Mucosa of stomach (tissue), 1 donor: ENCODE measurements around the gene LANCL3.

ENCODE experiments used
- H3K27me3 ChIP-seq: one replicate; pipeline ENCODE4 v1.7.0; 2013; ENCODE audit warnings: mild to moderate bottlenecking, low read length; ENCODE audit not compliant: control insufficient read depth, insufficient read depth
- H3K36me3 ChIP-seq: one replicate; pipeline ENCODE4 v1.7.0; 2013; ENCODE audit warnings: low read length; ENCODE audit not compliant: control insufficient read depth, insufficient read depth
- H3K4me1 ChIP-seq: one replicate; pipeline ENCODE4 v1.7.0; 2013; ENCODE audit warnings: mild to moderate bottlenecking, low read length; ENCODE audit not compliant: control insufficient read depth, insufficient read depth
- H3K4me3 ChIP-seq: one replicate; pipeline ENCODE4 v1.7.0; 2013; ENCODE audit warnings: low read length
- H3K9ac ChIP-seq: one replicate; pipeline ENCODE4 v1.7.0; 2013; ENCODE audit warnings: mild to moderate bottlenecking, low read length, moderate library complexity
- H3K9me3 ChIP-seq: one replicate; pipeline ENCODE4 v1.7.0; 2013; ENCODE audit warnings: mild to moderate bottlenecking, low read length, moderate library complexity; ENCODE audit not compliant: control insufficient read depth
- donor health status: Pancreatic carcinoma.

LANCL3 gene

GRCh38 chrX:37686369-37686995 lies 115.0 kb downstream of the LANCL3 start:
- no peaks in the 10 kb centered on the region for H3K36me3 ChIP-seq
- peak overlapping the region; percentile 66 for H3K9ac ChIP-seq
- peaks cover 5% of the 10 kb centered on the region for H3K4me1 ChIP-seq
- peak overlapping the region; percentile 60 for H3K4me3 ChIP-seq
- H3K27me3 ChIP-seq = no peaks in the 10 kb centered on the region
- no peaks in the 10 kb centered on the region for H3K9me3 ChIP-seq

- peaks cover 5% of the 10 kb centered on the region for H3K4me1 ChIP-seq
- H3K36me3 ChIP-seq = no peaks in the 10 kb centered on the region
- no peak overlapping the region for H3K9ac ChIP-seq
- H3K4me3 ChIP-seq = peak overlapping the region; percentile 2
- no peaks in the 10 kb centered on the region for H3K27me3 ChIP-seq
- H3K9me3 ChIP-seq = no peaks in the 10 kb centered on the region
Measured at GRCh38 chrX:37686996-37687395, 115.5 kb downstream of the LANCL3 start.

GRCh38 chrX:37690119-37690518 lies 118.7 kb downstream of the LANCL3 start:
- Histone ChIP-seq H3K9me3 (no peaks in the 10 kb centered on the region), H3K4me3 (no peak overlapping the region), H3K9ac (no peak overlapping the region), H3K36me3 (no peaks in the 10 kb centered on the region), H3K4me1 (no peaks in the 10 kb centered on the region), H3K27me3 (no peaks in the 10 kb centered on the region)

GRCh38 chrX:37692918-37693317 lies 121.5 kb downstream of the LANCL3 start:
- no peaks in the 10 kb centered on the region for H3K36me3 ChIP-seq
- no peaks in the 10 kb centered on the region for H3K9me3 ChIP-seq
- no peaks in the 10 kb centered on the region for H3K27me3 ChIP-seq
- H3K4me3 ChIP-seq = no peak overlapping the region
- H3K4me1 ChIP-seq = no peaks in the 10 kb centered on the region
- H3K9ac ChIP-seq = no peak overlapping the region

GRCh38 chrX:37697169-37697760 lies 125.8 kb downstream of the LANCL3 start:
- no peak overlapping the region for H3K9ac ChIP-seq
- H3K4me3 ChIP-seq = no peak overlapping the region
- H3K9me3 ChIP-seq = no peaks in the 10 kb centered on the region
- H3K4me1 ChIP-seq = peaks cover 8% of the 10 kb centered on the region
- no peaks in the 10 kb centered on the region for H3K27me3 ChIP-seq
- no peaks in the 10 kb centered on the region for H3K36me3 ChIP-seq

GRCh38 chrX:37701588-37701987 lies 130.1 kb downstream of the LANCL3 start:
- Histone ChIP-seq H3K9ac (no peak overlapping the region), H3K4me3 (no peak overlapping the region), H3K36me3 (no peaks in the 10 kb centered on the region), H3K27me3 (no peaks in the 10 kb centered on the region), H3K9me3 (no peaks in the 10 kb centered on the region), H3K4me1 (peaks cover 8% of the 10 kb centered on the region)

GRCh38 chrX:37711991-37712390 lies 140.5 kb downstream of the LANCL3 start:
- H3K9me3 ChIP-seq = no peaks in the 10 kb centered on the region
- H3K9ac ChIP-seq = no peak overlapping the region
- H3K4me3 ChIP-seq = no peak overlapping the region
- no peaks in the 10 kb centered on the region for H3K27me3 ChIP-seq
- no peaks in the 10 kb centered on the region for H3K36me3 ChIP-seq
- H3K4me1 ChIP-seq = no peaks in the 10 kb centered on the region

- no peaks in the 10 kb centered on the region for H3K4me1 ChIP-seq
- H3K36me3 ChIP-seq = no peaks in the 10 kb centered on the region
- H3K9me3 ChIP-seq = no peaks in the 10 kb centered on the region
- no peak overlapping the region for H3K9ac ChIP-seq
- no peaks in the 10 kb centered on the region for H3K27me3 ChIP-seq
- H3K4me3 ChIP-seq = no peak overlapping the region
Measured at GRCh38 chrX:37712458-37712857, 141.0 kb downstream of the LANCL3 start.

- H3K27me3 ChIP-seq = no peaks in the 10 kb centered on the region
- no peaks in the 10 kb centered on the region for H3K9me3 ChIP-seq
Measured at GRCh38 chrX:37714479-37714878, 143.0 kb downstream of the LANCL3 start.

GRCh38 chrX:37716602-37717001 lies 145.1 kb downstream of the LANCL3 start:
- Histone ChIP-seq H3K4me1 (no peaks in the 10 kb centered on the region), H3K27me3 (no peaks in the 10 kb centered on the region), H3K9me3 (no peaks in the 10 kb centered on the region), H3K9ac (no peak overlapping the region), H3K4me3 (no peak overlapping the region), H3K36me3 (no peaks in the 10 kb centered on the region)

More at GRCh38 chrX:37714479-37714878, 143.0 kb downstream of the LANCL3 start:
- Histone ChIP-seq H3K4me1 (no peaks in the 10 kb centered on the region), H3K9ac (no peak overlapping the region), H3K4me3 (no peak overlapping the region), H3K36me3 (no peaks in the 10 kb centered on the region)

GRCh38 chrX:37717708-37718107 lies 146.2 kb downstream of the LANCL3 start:
- no peaks in the 10 kb centered on the region for H3K27me3 ChIP-seq
- no peak overlapping the region for H3K4me3 ChIP-seq
- no peaks in the 10 kb centered on the region for H3K4me1 ChIP-seq
- no peaks in the 10 kb centered on the region for H3K9me3 ChIP-seq
- no peak overlapping the region for H3K9ac ChIP-seq
- H3K36me3 ChIP-seq = no peaks in the 10 kb centered on the region

- Histone ChIP-seq H3K36me3 (no peaks in the 10 kb centered on the region), H3K27me3 (no peaks in the 10 kb centered on the region), H3K9ac (no peak overlapping the region), H3K4me1 (no peaks in the 10 kb centered on the region), H3K4me3 (no peak overlapping the region), H3K9me3 (no peaks in the 10 kb centered on the region)
Measured at GRCh38 chrX:37722595-37722994, 151.1 kb downstream of the LANCL3 start.
